Trophoblast cell (in vitro differentiated cells and primary cell): Measurements from ENCODE around the gene DNM1L.
"Not testable (repeated sequence)": the region's sequence is repeated elsewhere in the genome, so short reads cannot be mapped to it uniquely, and the experiment has no call there.

Experiments
- DNase-seq, 2 donors: peaks; one replicate each; pipeline ENCODE4 v3.0.0-alpha.2; 2016
- H2AFZ ChIP-seq: 2 replicates; pipeline ENCODE4 v1.6.1; 2013; ENCODE audit warnings: low read length, moderate library complexity, mild to moderate bottlenecking; ENCODE audit not compliant: insufficient read depth, poor library complexity
- H2AK5ac ChIP-seq: 2 replicates; pipeline ENCODE4 v1.6.1; 2013; ENCODE audit warnings: mild to moderate bottlenecking, low read length
- H2BK120ac ChIP-seq: 2 replicates; pipeline ENCODE4 v1.6.1; 2013; ENCODE audit warnings: low read length, mild to moderate bottlenecking, moderate library complexity; ENCODE audit not compliant: insufficient read depth, poor library complexity
- H2BK12ac ChIP-seq: 2 replicates; pipeline ENCODE4 v1.6.1; 2013; ENCODE audit warnings: mild to moderate bottlenecking, low read length, moderate library complexity
- H2BK5ac ChIP-seq: 2 replicates; pipeline ENCODE4 v1.6.1; 2013; ENCODE audit warnings: low read length, low read depth, moderate library complexity, mild to moderate bottlenecking; ENCODE audit not compliant: poor library complexity
- H3K14ac ChIP-seq: 2 replicates; pipeline ENCODE4 v1.6.1; 2013; ENCODE audit warnings: mild to moderate bottlenecking, low read length
- H3K18ac ChIP-seq: 2 replicates; pipeline ENCODE4 v1.6.1; 2013; ENCODE audit warnings: mild to moderate bottlenecking, low read length
- H3K23ac ChIP-seq: 2 replicates; pipeline ENCODE4 v1.6.1; 2013; ENCODE audit warnings: low read length
- H3K27ac ChIP-seq: 2 replicates; pipeline ENCODE4 v1.5.1; 2013; ENCODE audit warnings: low read depth, mild to moderate bottlenecking, inconsistent platforms, low read length, moderate library complexity
- H3K27me3 ChIP-seq: 2 replicates; pipeline ENCODE4 v1.6.1; 2013; ENCODE audit warnings: inconsistent platforms, mild to moderate bottlenecking, low read length, moderate library complexity; ENCODE audit not compliant: insufficient read depth
- H3K36me3 ChIP-seq, 2 experiments: 1 replicate in 1 of 2; 2 replicates in 1 of 2; pipeline ENCODE4 v1.6.1; 2013; ENCODE audit warnings: low read length in 2 of 2, mild to moderate bottlenecking in 2 of 2, moderate library complexity in 1 of 2; ENCODE audit not compliant: insufficient read depth in 2 of 2, control insufficient read depth in 1 of 2
- H3K4ac ChIP-seq: 2 replicates; pipeline ENCODE4 v1.6.1; 2013; ENCODE audit warnings: low read depth, mild to moderate bottlenecking, low read length, moderate library complexity
- H3K4me1 ChIP-seq, 2 experiments: 1 replicate in 1 of 2; 2 replicates in 1 of 2; pipeline ENCODE4 v1.6.1; 2013; ENCODE audit warnings: low read length in 2 of 2, mild to moderate bottlenecking in 2 of 2, moderate library complexity in 1 of 2; ENCODE audit not compliant: insufficient read depth in 2 of 2, control insufficient read depth in 1 of 2
- H3K4me2 ChIP-seq: 2 replicates; pipeline ENCODE4 v1.6.1; 2013; ENCODE audit warnings: inconsistent platforms, mild to moderate bottlenecking, low read length, moderate library complexity
- H3K4me3 ChIP-seq: 2 replicates; pipeline ENCODE4 v1.5.1; 2013; ENCODE audit warnings: mild to moderate bottlenecking, low read depth, low read length, inconsistent platforms
- H3K79me1 ChIP-seq: one replicate; pipeline ENCODE4 v1.6.1; 2013; ENCODE audit warnings: low read length
- H3K79me2 ChIP-seq: 2 replicates; pipeline ENCODE4 v1.6.1; 2013; ENCODE audit warnings: low read length, mild to moderate bottlenecking; ENCODE audit not compliant: control insufficient read depth, insufficient read depth, poor library complexity
- H3K9ac ChIP-seq: 2 replicates; pipeline ENCODE4 v1.6.1; 2013; ENCODE audit warnings: mild to moderate bottlenecking, low read length
- H3K9me3 ChIP-seq: 2 replicates; pipeline ENCODE4 v1.6.1; 2013; ENCODE audit warnings: low read depth, mild to moderate bottlenecking, control low read depth, inconsistent platforms, low read length; ENCODE audit not compliant: insufficient read depth
- H4K12ac ChIP-seq: 2 replicates; pipeline ENCODE4 v1.6.1; 2013; ENCODE audit warnings: low read depth, mild to moderate bottlenecking, low read length, moderate library complexity
- H4K8ac ChIP-seq: 2 replicates; pipeline ENCODE4 v1.6.1; 2013; ENCODE audit warnings: low read depth, mild to moderate bottlenecking, low read length, moderate library complexity
- H4K91ac ChIP-seq: one replicate; pipeline ENCODE4 v1.6.1; 2013; ENCODE audit warnings: low read depth, mild to moderate bottlenecking, low read length, moderate library complexity
- WGBS: extraction: QIAGEN DNeasy Blood & Tissue Kit; methylation state at CpG from one replicate; pipeline ENCODE4 v1.1.7; 2013; ENCODE audit warnings: missing lambda C conversion rate; ENCODE audit not compliant: insufficient read length, insufficient coverage; ENCODE audit errors: extremely low coverage; 5-methylcytosine and 5-hydroxymethylcytosine counted together

DNM1L gene

GRCh38 chr12:32699437-32699836 lies 20.3 kb downstream of the DNM1L start:
- not testable (repeated sequence) for H4K91ac ChIP-seq, H3K18ac ChIP-seq
- no CpG with 5 or more reads among the region's 8 CpGs for WGBS

DNA sequence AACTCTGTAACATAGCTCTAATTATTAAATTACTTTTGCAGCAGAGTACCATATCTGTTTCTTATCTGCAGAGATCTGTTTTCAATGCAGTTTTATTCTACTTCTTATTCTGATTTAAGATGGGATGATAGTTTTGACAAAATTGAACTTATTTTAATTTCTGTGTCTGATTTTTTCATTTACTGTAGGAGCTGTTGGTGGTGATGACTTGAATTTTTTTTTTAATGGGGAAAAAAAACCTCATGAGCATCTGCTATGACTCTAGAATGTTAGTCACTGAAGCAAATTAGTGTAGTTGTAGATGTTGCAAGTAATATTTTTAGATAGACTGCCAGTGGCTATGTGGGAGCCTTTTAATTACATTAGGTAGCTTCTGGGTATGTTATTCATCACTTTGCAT lies 23.4 kb downstream of the DNM1L start:
- Histone ChIP-seq H3K36me3 (peaks cover 2% of the 10 kb centered on the region in 2 experiments), H4K91ac (no peak overlapping the region), H3K18ac (no peak overlapping the region), H3K79me1 (no peaks in the 10 kb centered on the region), H2AK5ac (no peak overlapping the region), H3K9ac (no peak overlapping the region), H3K4me1 (no peaks in the 10 kb centered on the region), H4K12ac (no peak overlapping the region), H3K23ac (no peak overlapping the region), H3K79me2 (peaks cover 2% of the 10 kb centered on the region), H3K27me3 (no peaks in the 10 kb centered on the region), H2BK120ac (no peak overlapping the region), H3K9me3 (no peaks in the 10 kb centered on the region), H3K4me3 (no peak overlapping the region), H3K4me2 (no peak overlapping the region), H4K8ac (no peak overlapping the region), H2BK12ac (no peak overlapping the region), H3K4ac (no peak overlapping the region), H2AFZ (no peak overlapping the region), H2BK5ac (no peak overlapping the region), H3K27ac (no peak overlapping the region), H3K14ac (no peak overlapping the region)
- DNase-seq = no peak

More at GRCh38 chr12:32699437-32699836, 20.3 kb downstream of the DNM1L start:
- not testable (repeated sequence) for H3K9ac ChIP-seq, H3K27me3 ChIP-seq, H2AFZ ChIP-seq, H3K14ac ChIP-seq, H3K36me3 ChIP-seq, H4K12ac ChIP-seq, H3K4me1 ChIP-seq, H3K4me3 ChIP-seq, H3K79me2 ChIP-seq, H4K8ac ChIP-seq, H3K4ac ChIP-seq, H2BK5ac ChIP-seq, H3K9me3 ChIP-seq, H3K79me1 ChIP-seq, H3K23ac ChIP-seq, H2AK5ac ChIP-seq, DNase-seq, H2BK12ac ChIP-seq, H2BK120ac ChIP-seq, H3K27ac ChIP-seq, H3K4me2 ChIP-seq

- no peak for DNase-seq
- H3K4me2 ChIP-seq = no peak overlapping the region
- no peak overlapping the region for H2AK5ac ChIP-seq
- no peaks in the 10 kb centered on the region for H3K27me3 ChIP-seq
- H4K8ac ChIP-seq = no peak overlapping the region
- H3K4ac ChIP-seq = no peak overlapping the region
- no peak overlapping the region for H2BK120ac ChIP-seq
- H3K9ac ChIP-seq = no peak overlapping the region
- H3K23ac ChIP-seq = no peak overlapping the region
- H3K9me3 ChIP-seq = no peaks in the 10 kb centered on the region
- no peak overlapping the region for H4K91ac ChIP-seq
- no peak overlapping the region for H2AFZ ChIP-seq
- H4K12ac ChIP-seq = no peak overlapping the region
- peaks cover 2 to 4% of the 10 kb centered on the region in 2 experiments for H3K36me3 ChIP-seq
- no peak overlapping the region for H3K4me3 ChIP-seq
- no peak overlapping the region for H2BK5ac ChIP-seq
- no peak overlapping the region for H3K27ac ChIP-seq
- no peaks in the 10 kb centered on the region for H3K4me1 ChIP-seq
- no peak overlapping the region for H3K14ac ChIP-seq
- no peak overlapping the region for H3K18ac ChIP-seq
- H3K79me1 ChIP-seq = no peaks in the 10 kb centered on the region
- WGBS = no CpG with 5 or more reads among the region's 1 CpG
- H2BK12ac ChIP-seq = no peak overlapping the region
- peaks cover 2% of the 10 kb centered on the region for H3K79me2 ChIP-seq
Measured at GRCh38 chr12:32702946-32703345, 23.8 kb downstream of the DNM1L start.

DNA sequence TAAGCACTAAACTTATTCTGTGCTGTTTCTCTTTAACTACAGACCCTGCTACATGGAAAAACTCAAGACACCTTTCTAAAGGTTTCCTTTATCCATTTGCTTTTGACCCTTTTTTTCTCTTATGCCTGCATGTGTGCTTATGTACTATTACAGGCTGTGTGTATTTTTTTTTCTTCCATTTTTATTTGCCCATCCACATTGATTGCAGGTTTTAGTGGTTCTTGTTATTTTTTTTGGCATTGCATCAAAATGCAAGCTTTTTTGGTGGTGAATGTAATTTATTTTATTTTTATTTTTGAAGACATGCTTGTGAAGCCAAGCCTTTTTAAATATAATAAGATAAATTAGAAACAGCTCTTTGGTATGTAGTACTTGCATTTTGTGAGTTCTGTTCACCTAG lies 26.7 kb downstream of the DNM1L start:
- no peak overlapping the region for H2AK5ac ChIP-seq
- no peak overlapping the region for H3K27ac ChIP-seq
- H3K79me1 ChIP-seq = no peaks in the 10 kb centered on the region
- H2BK12ac ChIP-seq = no peak overlapping the region
- no peak overlapping the region for H3K4ac ChIP-seq
- H3K79me2 ChIP-seq = no peaks in the 10 kb centered on the region
- no peak overlapping the region for H2AFZ ChIP-seq
- H3K36me3 ChIP-seq = peaks cover 2 to 4% of the 10 kb centered on the region in 2 experiments
- H3K4me3 ChIP-seq = no peak overlapping the region
- H3K23ac ChIP-seq = no peak overlapping the region
- no peaks in the 10 kb centered on the region for H3K27me3 ChIP-seq
- no peak overlapping the region for H3K4me2 ChIP-seq
- no peak overlapping the region for H3K9ac ChIP-seq
- no peaks in the 10 kb centered on the region for H3K9me3 ChIP-seq
- H4K12ac ChIP-seq = no peak overlapping the region
- no peak overlapping the region for H4K91ac ChIP-seq
- no peak for DNase-seq
- no peak overlapping the region for H4K8ac ChIP-seq
- no peak overlapping the region for H2BK5ac ChIP-seq
- no peak overlapping the region for H2BK120ac ChIP-seq
- no peak overlapping the region for H3K14ac ChIP-seq
- no peak overlapping the region for H3K18ac ChIP-seq
- no peaks in the 10 kb centered on the region for H3K4me1 ChIP-seq
